HG03039 (cell line): ENCODE data around the gene CLCA2.

ENCODE experiments used
- ATAC-seq: cut with Tn5 transposase; IDR thresholded peaks from one replicate; pipeline ENCODE4 v1.9.1; 2021; ENCODE audit warnings: mild to moderate bottlenecking, moderate library complexity; ENCODE audit not compliant: unreplicated experiment

Gene CLCA2

GRCh38 chr1:86472767-86473166 is 48.8 kb downstream of the CLCA2 start:
- ATAC-seq: peak; percentile 46

GRCh38 chr1:86477256-86477655 is 53.3 kb downstream of the CLCA2 start:
- ATAC-seq: no peak

GRCh38 chr1:86477682-86478081 is 53.7 kb downstream of the CLCA2 start:
- ATAC-seq: no peak

GRCh38 chr1:86478416-86479156 is 54.6 kb downstream of the CLCA2 start:
- ATAC-seq: no peak

GRCh38 chr1:86481966-86482365 is 58.0 kb downstream of the CLCA2 start:
- ATAC-seq: no peak

- no peak for ATAC-seq
These were observed 63.3 kb downstream of the CLCA2 start for GRCh38 chr1:86487131-86487810.

- ATAC-seq: no peak
These were observed 63.8 kb downstream of the CLCA2 start for GRCh38 chr1:86487811-86488141.

GRCh38 chr1:86489242-86489878 is 65.4 kb downstream of the CLCA2 start:
- no peak for ATAC-seq

GRCh38 chr1:86491171-86491950 is 67.4 kb downstream of the CLCA2 start:
- ATAC-seq: no peak

GRCh38 chr1:86498281-86498680 is 74.3 kb downstream of the CLCA2 start:
- no peak for ATAC-seq

- no peak for ATAC-seq
These were observed 76.1 kb downstream of the CLCA2 start for GRCh38 chr1:86499987-86500593.

GRCh38 chr1:86500714-86501113 is 76.7 kb downstream of the CLCA2 start:
- no peak for ATAC-seq

- ATAC-seq: peak; percentile 53
These were observed 78.2 kb downstream of the CLCA2 start for GRCh38 chr1:86502125-86502646.

- peak; percentile 13 for ATAC-seq
These were observed 78.9 kb downstream of the CLCA2 start for GRCh38 chr1:86502721-86503405.

GRCh38 chr1:86503406-86504136 is 79.6 kb downstream of the CLCA2 start:
- ATAC-seq: no peak

GRCh38 chr1:86504137-86504479 is 80.1 kb downstream of the CLCA2 start:
- ATAC-seq: no peak

GRCh38 chr1:86504895-86505563 is 81.1 kb downstream of the CLCA2 start:
- ATAC-seq: no peak

GRCh38 chr1:86505564-86505902 is 81.6 kb downstream of the CLCA2 start:
- no peak for ATAC-seq
